Liver (tissue), 9 donors: ENCODE results near the gene RHBDF2. TPM values are rescaled to one million over a fixed set of nuclear protein-coding genes. Genes with fewer than 3 reads are reported as not detected.

Experiments
- DNase-seq: peaks from one replicate; pipeline ENCODE4 v3.0.0-alpha.2; 2017; ENCODE audit warnings: low spot score
- H3K27ac ChIP-seq, 2 donors: one replicate each; pipeline ENCODE4 v1.7.0; 2013; ENCODE audit warnings: inconsistent platforms in 2 of 2, low read length in 2 of 2, control low read depth in 1 of 2, low read depth in 1 of 2, mild to moderate bottlenecking in 1 of 2
- H3K27me3 ChIP-seq, 4 donors: one replicate each; pipeline versions ENCODE4 v1.6.1 to v1.7.0; 2013; ENCODE audit warnings: low read length in 3 of 4, inconsistent platforms in 1 of 4, mild to moderate bottlenecking in 1 of 4, moderate library complexity in 1 of 4; ENCODE audit not compliant: control insufficient read depth in 4 of 4, insufficient read depth in 4 of 4
- H3K36me3 ChIP-seq, 4 donors: one replicate each; pipeline versions ENCODE4 v1.6.1 to v1.7.0; 2013; ENCODE audit warnings: low read length in 3 of 4, mild to moderate bottlenecking in 3 of 4, low read depth in 1 of 4, moderate library complexity in 1 of 4; ENCODE audit not compliant: control insufficient read depth in 4 of 4, insufficient read depth in 3 of 4
- H3K4me1 ChIP-seq, 4 donors: one replicate each; pipeline versions ENCODE4 v1.6.1 to v1.7.0; 2013; ENCODE audit warnings: low read length in 3 of 4, mild to moderate bottlenecking in 3 of 4, moderate library complexity in 1 of 4; ENCODE audit not compliant: control insufficient read depth in 4 of 4, insufficient read depth in 4 of 4
- H3K4me3 ChIP-seq, 3 donors: one replicate each; pipeline versions ENCODE4 v1.6.1 to v1.7.0; 2013; ENCODE audit warnings: low read length in 3 of 3, control low read depth in 1 of 3, low read depth in 1 of 3, mild to moderate bottlenecking in 1 of 3
- H3K9ac ChIP-seq, 2 donors: one replicate each; pipeline ENCODE4 v1.7.0; 2013; ENCODE audit warnings: low read length in 2 of 2, mild to moderate bottlenecking in 2 of 2, moderate library complexity in 2 of 2, control low read depth in 1 of 2, low read depth in 1 of 2
- H3K9me3 ChIP-seq, 4 donors: one replicate each; pipeline versions ENCODE4 v1.6.1 to v1.7.0; 2013; ENCODE audit warnings: low read length in 3 of 4; ENCODE audit not compliant: control insufficient read depth in 4 of 4
- ATF3 ChIP-seq: IDR thresholded peaks from 2 replicates; pipeline ENCODE4 v1.6.1; 2016; ENCODE audit warnings: antibody characterized with exemption
- CTCF ChIP-seq: fragments of 150-350 bp; IDR thresholded peaks from 2 replicates; pipeline ENCODE4 v1.5.1; 2017; ENCODE audit warnings: improper control_type of control experiment, low read depth, low read length; ENCODE audit not compliant: missing input control
- EGR1 ChIP-seq, 2 donors: IDR thresholded peaks; 2 replicates each; pipeline ENCODE4 v1.6.1; 2016 to 2018; ENCODE audit warnings: antibody characterized with exemption in 2 of 2, low read depth in 2 of 2
- FOXA1 ChIP-seq: IDR thresholded peaks from 2 replicates; pipeline ENCODE4 v1.6.1; 2016; ENCODE audit warnings: antibody characterized with exemption
- FOXA2 ChIP-seq: IDR thresholded peaks from 2 replicates; pipeline ENCODE4 v1.6.1; 2016; ENCODE audit warnings: antibody characterized with exemption
- GABPA ChIP-seq, 2 donors: IDR thresholded peaks in 1 of 2; conservative IDR thresholded peaks in 1 of 2; 2 replicates each; pipeline ENCODE4 v1.6.1; 2016; ENCODE audit warnings: antibody characterized with exemption in 2 of 2, mild to moderate bottlenecking in 1 of 2, moderate library complexity in 1 of 2
- HNF4A ChIP-seq, 2 donors: conservative IDR thresholded peaks; 2 replicates each; pipeline ENCODE4 v1.6.1; 2016; ENCODE audit warnings: antibody characterized with exemption in 2 of 2, mild to moderate bottlenecking in 2 of 2
- HNF4G ChIP-seq: IDR thresholded peaks from 2 replicates; pipeline ENCODE4 v1.6.1; 2016; ENCODE audit warnings: antibody characterized with exemption
- JUND ChIP-seq, 2 donors: IDR thresholded peaks; 2 replicates each; pipeline ENCODE4 v1.6.1; 2016; ENCODE audit warnings: antibody characterized with exemption in 2 of 2
- MAX ChIP-seq: IDR thresholded peaks from 2 replicates; pipeline ENCODE4 v1.6.1; 2016; ENCODE audit warnings: antibody characterized with exemption
- NR2F2 ChIP-seq: IDR thresholded peaks from 2 replicates; pipeline ENCODE4 v1.6.1; 2016; ENCODE audit warnings: antibody characterized with exemption
- RAD21 ChIP-seq, 2 donors: IDR thresholded peaks; 2 replicates each; pipeline ENCODE4 v1.6.1; 2016; ENCODE audit warnings: antibody characterized with exemption in 2 of 2, mild to moderate bottlenecking in 2 of 2
- REST ChIP-seq: IDR thresholded peaks from 2 replicates; pipeline ENCODE4 v1.6.1; 2016; ENCODE audit warnings: antibody characterized with exemption, mild to moderate bottlenecking
- RXRA ChIP-seq, 2 donors: IDR thresholded peaks; 2 replicates each; pipeline ENCODE4 v1.6.1; 2017 to 2018; ENCODE audit warnings: antibody characterized with exemption in 2 of 2, mild to moderate bottlenecking in 1 of 2
- SP1 ChIP-seq: IDR thresholded peaks from 2 replicates; pipeline ENCODE4 v1.6.1; 2018; ENCODE audit warnings: antibody characterized with exemption, mild to moderate bottlenecking
- TAF1 ChIP-seq: conservative IDR thresholded peaks from 2 replicates; pipeline ENCODE4 v1.6.1; 2016; ENCODE audit warnings: antibody characterized with exemption, mild to moderate bottlenecking
- YY1 ChIP-seq: IDR thresholded peaks from 2 replicates; pipeline ENCODE4 v1.6.1; 2016; ENCODE audit warnings: antibody characterized with exemption, mild to moderate bottlenecking
- ZBTB33 ChIP-seq: IDR thresholded peaks from 2 replicates; pipeline ENCODE4 v1.6.1; 2016; ENCODE audit warnings: antibody characterized with exemption
- WGBS: extraction: QIAGEN DNeasy Blood & Tissue Kit; methylation state at CpG from one replicate; pipeline ENCODE4 v1.1.7; 2013; 5-methylcytosine and 5-hydroxymethylcytosine counted together
- polyA plus RNA-seq, 2 donors: library from polyadenylated mRNA; stranded (reverse) in 1 of 2; unstranded in 1 of 2; fragments of 200-250 nt in 1 of 2; fragments of >200 nt in 1 of 2; fragmentation: Nextera tagmentation in 1 of 2; extraction: Ambion mirVana in 1 of 2; gene quantifications; one replicate each; pipeline versions ENCODE4 v1.2.1 to v1.2.3, GENCODE V29; 2013 to 2015
- total RNA-seq, 2 donors: library from RNA; depleted of rRNA; stranded (reverse); fragments of >200 nt; gene quantifications; one replicate each; pipeline ENCODE4 v1.2.3, GENCODE V29; 2014
- donor health status: healthy.
- donor health status: healthy.
- donor health status: healthy.
- donor health status: healthy.
- donor health status: healthy.

RHBDF2 gene
- total and polyA plus RNA-seq, 4 donors = 2.9 to 6.7 (median 4.6) TPM

GRCh38 chr17:76498876-76499251, 2.4 kb downstream of the RHBDF2 start:
- no peak for DNase-seq
- Histone ChIP-seq H3K4me1 (peaks cover 10 to 44% (median 24%) of the 10 kb centered on the region in 4 donors), H3K27me3 (no peaks in the 10 kb centered on the region), H3K4me3 (no peak overlapping the region), H3K9ac (no peak overlapping the region), H3K27ac (peak overlapping the region; percentile 23 to 77), H3K9me3 (no peaks in the 10 kb centered on the region), H3K36me3 (no peaks in the 10 kb centered on the region)
- TF ChIP-seq HNF4A (conservative IDR thresholded peaks at IDR 0.05) = no peak
- WGBS = 65% methylated on average over 4 of the region's 4 CpGs

GRCh38 chr17:76497979-76498875, 3.0 kb downstream of the RHBDF2 start:
- peak overlapping the region in 1 of 3 donors; percentile 0 for H3K4me3 ChIP-seq
- 18% methylated on average over 31 of the region's 31 CpGs for WGBS
- DNase-seq = peak; percentile 44
- H3K9me3 ChIP-seq = no peaks in the 10 kb centered on the region
- H3K27me3 ChIP-seq = no peaks in the 10 kb centered on the region
- peak overlapping the region in 1 of 2 donors; percentile 28 for H3K9ac ChIP-seq
- TF ChIP-seq MAX (no peak), RXRA (IDR thresholded peaks at IDR 0.05) (peak; percentile 37), FOXA1 (no peak), FOXA2 (no peak), ZBTB33 (no peak), NR2F2 (peak; percentile 9), JUND (IDR thresholded peaks at IDR 0.05) (no peak), YY1 (peak; percentile 39), CTCF (no peak), GABPA (IDR thresholded peaks at IDR 0.05 in 1 of 2, conservative IDR thresholded peaks at IDR 0.05 in 1 of 2) (peak in 1 of 2 donors; percentile 21), SP1 (peak; percentile 81), ATF3 (no peak), HNF4G (no peak), EGR1 (IDR thresholded peaks at IDR 0.05; ENCODE audit: low read depth in 2 of 2) (no peak), REST (no peak), TAF1 (peak; percentile 42), RAD21 (IDR thresholded peaks at IDR 0.05) (peak in 1 of 2 donors; percentile 21), HNF4A (conservative IDR thresholded peaks at IDR 0.05) (peak in 1 of 2 donors; percentile 8)
- H3K4me1 ChIP-seq = peaks cover 10 to 44% (median 26%) of the 10 kb centered on the region in 4 donors
- H3K36me3 ChIP-seq = no peaks in the 10 kb centered on the region
- peak overlapping the region; percentile 74 to 77 for H3K27ac ChIP-seq
